OCI-LY1 (cell line): ENCODE results near the gene S100A5.

Experiments used
- CTCF ChIP-seq: fragments of 200-600 bp; sonication (generic), shearing (Covaris generic); IDR thresholded peaks from 2 replicates; pipeline ENCODE4 v1.5.1; 2017; ENCODE audit warnings: mild to moderate bottlenecking, antibody characterized with exemption, low read length, moderate library complexity, mixed read lengths
- EZH2 ChIP-seq: fragments of 200-600 bp; sonication (generic), shearing (Covaris generic); IDR thresholded peaks from 2 replicates; pipeline ENCODE4 v1.8.0; 2017; ENCODE audit warnings: borderline replicate concordance, mixed run types, mild to moderate bottlenecking, antibody characterized with exemption, low read length, moderate library complexity, mixed read lengths

- TF ChIP-seq CTCF (peak; percentile 92), EZH2 (no peak)
These were observed 31.9 kb upstream of the S100A5 start for GRCh38 chr1:153572569-153573015.
